Measurements from ENCODE around the gene PABPN1L. TPM values are rescaled to one million over a fixed set of nuclear protein-coding genes. Genes with fewer than 3 reads are reported as not detected.
"Not testable (repeated sequence)": the region's sequence is repeated elsewhere in the genome, so short reads cannot be mapped to it uniquely, and the experiment has no call there.

Gene PABPN1L
- total and polyA plus RNA-seq, 4 experiments from 2014 or later = not detected

- intact Hi-C loops (cut with micrococcal nuclease) = no loop called here
- Histone ChIP-seq H3K36me3 (ENCODE audit: insufficient read depth, low read length) (no peaks in the 10 kb centered on the region), H3K27ac (ENCODE audit: low read depth, low read length) (no peak overlapping the region), H3K4me3 (ENCODE audit: low read length in 2 of 2) (no peak overlapping the region), H3K9me3 (ENCODE audit: control insufficient read depth in 1 of 2, low read length in 2 of 2) (no peaks in the 10 kb centered on the region), H3K4me1 (ENCODE audit: insufficient read depth, low read length) (no peaks in the 10 kb centered on the region), H3K27me3 (ENCODE audit: insufficient read depth, low read length) (no peaks in the 10 kb centered on the region)
- ChIA-PET CTCF (ENCODE audit: partially characterized antibody) (no interaction called here), POLR2A (ENCODE audit: partially characterized antibody) (no interaction called here)
- H3K36me3 Mint-ChIP-seq = peaks cover 0 to 8% of the 10 kb centered on the region in 2 donors
- no peak overlapping the region for H3K4me3 Mint-ChIP-seq
- DNase-seq = no peak
- no peaks in the 10 kb centered on the region for H3K27me3 Mint-ChIP-seq
- H3K27ac Mint-ChIP-seq = no peak overlapping the region
- no peaks in the 10 kb centered on the region for H3K9me3 Mint-ChIP-seq
- H3K4me1 Mint-ChIP-seq = no peaks in the 10 kb centered on the region
Observed at GRCh38 chr16:88827727-88828126, 38.7 kb downstream of the PABPN1L start.

DNA sequence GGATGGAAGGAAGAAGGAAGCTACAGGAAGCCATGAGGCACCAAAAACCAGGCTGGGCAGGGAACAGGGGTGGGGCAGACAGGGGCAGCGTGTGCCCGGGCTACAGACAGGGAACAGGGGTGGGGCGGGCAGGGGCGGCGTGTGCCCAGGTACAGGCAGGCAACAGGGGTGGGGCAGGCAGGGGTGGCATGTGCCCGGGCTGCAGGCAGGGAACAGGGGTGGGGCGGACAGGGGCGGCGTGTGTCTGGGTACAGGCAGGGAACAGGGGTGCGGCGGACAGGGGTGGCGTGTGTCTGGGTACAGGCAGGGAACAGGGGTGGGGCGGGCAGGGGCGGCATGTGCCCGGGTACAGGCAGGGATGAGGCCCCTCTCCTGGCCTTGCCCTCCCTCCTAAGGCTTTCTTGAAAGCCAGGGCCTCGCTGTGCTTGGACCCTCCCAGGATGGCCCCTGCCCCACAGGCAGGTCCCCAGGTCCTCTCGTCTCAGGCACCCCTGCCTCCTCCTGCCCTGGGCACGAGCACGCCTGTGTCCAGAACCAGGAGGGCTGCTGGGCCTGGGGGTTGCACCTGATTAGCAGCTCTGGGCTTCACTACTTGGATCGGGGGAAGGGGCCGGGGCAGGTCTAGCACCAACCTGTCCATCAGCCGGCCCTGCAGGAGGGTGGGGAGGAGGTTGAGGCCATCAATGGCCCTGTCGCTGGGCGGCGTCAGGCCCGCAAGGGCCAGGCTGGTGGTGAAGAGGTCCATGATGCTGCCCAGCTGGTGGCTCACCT, 40.2 kb downstream of the PABPN1L start:
- no peaks in the 10 kb centered on the region for H3K9me3 Mint-ChIP-seq
- DNase-seq = no peak
- H3K4me3 Mint-ChIP-seq = peak overlapping the region in 1 of 8 donors; percentile 42
- H3K4me1 ChIP-seq (ENCODE audit: insufficient read depth, low read length) = no peaks in the 10 kb centered on the region
- H3K27ac Mint-ChIP-seq = no peak overlapping the region
- H3K4me3 ChIP-seq (ENCODE audit: low read length in 2 of 2) = no peak overlapping the region
- H3K9me3 ChIP-seq (ENCODE audit: control insufficient read depth in 1 of 2, low read length in 2 of 2) = no peaks in the 10 kb centered on the region
- no peaks in the 10 kb centered on the region for H3K27me3 Mint-ChIP-seq
- no peaks in the 10 kb centered on the region for H3K4me1 Mint-ChIP-seq
- CTCF ChIA-PET (ENCODE audit: partially characterized antibody) = no interaction called here
- POLR2A ChIA-PET (ENCODE audit: partially characterized antibody) = no interaction called here
- intact Hi-C loops (cut with micrococcal nuclease) = no loop called here
- H3K36me3 Mint-ChIP-seq = peaks cover 0 to 9% of the 10 kb centered on the region in 2 donors
- no peaks in the 10 kb centered on the region for H3K36me3 ChIP-seq (ENCODE audit: insufficient read depth, low read length)
- H3K27me3 ChIP-seq (ENCODE audit: insufficient read depth, low read length) = no peaks in the 10 kb centered on the region
- no peak overlapping the region for H3K27ac ChIP-seq (ENCODE audit: low read depth, low read length)

DNA sequence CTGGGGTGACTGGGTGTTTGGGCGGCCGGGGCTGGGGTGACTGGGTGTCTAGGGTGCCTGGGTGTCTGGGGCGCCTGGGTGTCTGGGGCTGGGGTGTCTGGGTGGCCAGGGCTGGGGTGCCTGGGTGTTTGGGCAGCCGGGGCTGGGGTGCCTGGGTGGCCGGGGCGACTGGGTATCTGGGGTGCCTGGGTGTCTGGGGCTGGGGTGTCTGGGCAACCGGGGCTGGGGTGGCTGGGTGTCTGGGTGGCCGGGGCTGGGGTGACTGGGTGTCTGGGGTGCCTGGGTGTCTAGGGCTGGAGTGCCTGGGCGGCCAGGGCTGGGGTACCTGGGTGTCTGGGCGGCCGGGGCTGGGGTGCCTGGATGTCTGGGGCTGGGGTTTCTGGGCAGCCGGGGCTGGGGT, 41.3 kb downstream of the PABPN1L start:
- ChIA-PET POLR2A (ENCODE audit: partially characterized antibody) (no interaction called here), CTCF (ENCODE audit: partially characterized antibody) (no interaction called here)
- H3K4me1 ChIP-seq (ENCODE audit: insufficient read depth, low read length) = no peaks in the 10 kb centered on the region
- H3K4me3 Mint-ChIP-seq = no peak overlapping the region
- intact Hi-C loops (cut with micrococcal nuclease) = no loop called here
- DNase-seq = no peak
- no peaks in the 10 kb centered on the region for H3K9me3 ChIP-seq (ENCODE audit: control insufficient read depth in 1 of 2, low read length in 2 of 2)
- H3K36me3 Mint-ChIP-seq = peaks cover 0 to 9% of the 10 kb centered on the region in 2 donors
- no peak overlapping the region for H3K4me3 ChIP-seq (ENCODE audit: low read length in 2 of 2)
- no peaks in the 10 kb centered on the region for H3K4me1 Mint-ChIP-seq
- no peaks in the 10 kb centered on the region for H3K36me3 ChIP-seq (ENCODE audit: insufficient read depth, low read length)
- H3K27me3 ChIP-seq (ENCODE audit: insufficient read depth, low read length) = no peaks in the 10 kb centered on the region
- no peak overlapping the region for H3K27ac Mint-ChIP-seq
- H3K27ac ChIP-seq (ENCODE audit: low read depth, low read length) = no peak overlapping the region
- H3K9me3 Mint-ChIP-seq = no peaks in the 10 kb centered on the region
- H3K27me3 Mint-ChIP-seq = no peaks in the 10 kb centered on the region

DNA sequence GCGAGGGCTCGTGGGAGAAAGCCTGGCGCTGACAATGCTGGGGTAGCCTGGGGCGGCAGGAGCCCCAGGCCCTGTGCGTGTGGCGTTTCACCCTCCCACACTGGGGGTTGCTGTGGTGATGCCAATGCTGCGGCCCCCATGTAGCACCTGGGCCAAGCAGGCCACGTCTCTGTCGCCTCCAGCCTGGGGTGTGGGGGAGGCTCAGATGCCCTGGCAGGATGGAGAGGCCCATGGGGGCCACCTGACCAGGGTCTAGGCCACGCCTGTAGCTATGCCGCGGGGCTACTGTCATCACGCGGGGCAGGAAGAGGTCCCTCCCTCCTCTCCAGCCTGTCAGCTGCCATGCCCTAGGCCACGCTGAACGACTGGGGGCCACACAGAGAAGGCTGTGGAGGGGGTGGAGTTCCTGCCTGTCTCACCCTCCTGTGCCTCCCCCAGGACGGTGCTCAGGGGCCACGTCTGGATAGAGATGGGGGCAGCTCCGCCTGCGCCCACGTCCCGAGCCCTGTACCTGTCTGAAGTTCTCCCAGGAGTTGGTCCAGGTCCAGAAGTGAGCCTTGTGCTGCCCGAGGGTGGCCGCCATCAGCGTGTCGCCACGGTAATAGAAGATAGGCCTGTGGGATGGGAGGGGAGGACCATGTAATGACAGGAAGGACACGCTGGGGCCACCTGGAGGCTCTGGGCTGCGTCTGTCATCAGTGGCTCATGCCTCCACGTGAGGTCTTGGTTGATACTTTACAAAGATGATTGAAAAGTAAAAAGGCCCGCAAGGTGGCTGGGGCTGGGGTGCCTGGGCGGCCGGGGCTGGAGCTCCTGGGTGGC, 42.0 kb downstream of the PABPN1L start:
- Mint-ChIP-seq H3K27ac (no peak overlapping the region), H3K4me3 (no peak overlapping the region), H3K36me3 (peaks cover 0 to 8% of the 10 kb centered on the region in 2 donors), H3K9me3 (no peaks in the 10 kb centered on the region), H3K4me1 (no peaks in the 10 kb centered on the region), H3K27me3 (no peaks in the 10 kb centered on the region)
- intact Hi-C loops (cut with micrococcal nuclease) = no loop called here
- no peak for DNase-seq
- no peak overlapping the region for H3K27ac ChIP-seq (ENCODE audit: low read depth, low read length)
- CTCF ChIA-PET (ENCODE audit: partially characterized antibody) = no interaction called here
- no peaks in the 10 kb centered on the region for H3K27me3 ChIP-seq (ENCODE audit: insufficient read depth, low read length)
- no peaks in the 10 kb centered on the region for H3K4me1 ChIP-seq (ENCODE audit: insufficient read depth, low read length)
- H3K4me3 ChIP-seq (ENCODE audit: low read length in 2 of 2) = no peak overlapping the region
- no peaks in the 10 kb centered on the region for H3K9me3 ChIP-seq (ENCODE audit: control insufficient read depth in 1 of 2, low read length in 2 of 2)
- POLR2A ChIA-PET (ENCODE audit: partially characterized antibody) = no interaction called here
- no peaks in the 10 kb centered on the region for H3K36me3 ChIP-seq (ENCODE audit: insufficient read depth, low read length)

GRCh38 chr16:88823646-88824045, 42.8 kb downstream of the PABPN1L start:
- not testable (repeated sequence) for H3K36me3 Mint-ChIP-seq

DNA sequence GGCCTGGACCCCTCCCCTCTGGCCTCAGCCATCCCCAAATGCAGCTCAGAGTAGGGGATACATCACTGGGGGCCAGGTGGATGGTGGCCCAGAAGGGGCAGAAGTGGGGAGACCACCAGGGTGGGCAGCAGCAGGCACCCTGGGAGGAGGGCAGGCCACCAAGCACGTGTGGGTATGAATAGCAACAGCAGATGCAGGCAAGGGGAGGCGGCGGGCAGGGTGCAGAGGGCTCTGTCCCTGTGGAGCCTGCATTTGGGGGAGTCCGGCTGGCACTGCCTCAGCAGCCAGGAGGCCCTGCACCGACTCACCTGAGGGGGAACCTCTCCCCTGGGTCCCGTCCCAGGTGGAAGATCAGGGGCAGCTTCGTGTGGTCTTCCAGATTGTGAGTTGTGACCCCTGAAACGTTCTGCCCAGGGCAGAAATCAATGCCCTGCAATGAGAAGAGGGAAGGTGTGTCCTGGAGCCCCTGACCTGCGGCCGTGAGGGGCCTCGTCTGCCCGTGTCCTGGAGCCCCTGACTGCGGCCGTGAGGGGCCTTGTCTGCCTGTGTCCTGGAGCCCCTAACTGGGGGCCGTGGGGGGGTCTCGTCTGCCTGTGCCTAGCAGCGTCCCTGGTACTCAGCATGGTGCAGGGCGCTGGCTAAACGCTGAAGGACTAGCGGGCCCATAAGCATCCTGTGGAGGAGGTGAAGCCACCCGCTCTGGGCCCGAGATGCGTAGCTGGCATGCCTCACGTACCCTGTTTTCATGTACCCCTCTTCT, 44.0 kb downstream of the PABPN1L start:
- no peak for DNase-seq
- no peak overlapping the region for H3K27ac Mint-ChIP-seq
- H3K36me3 Mint-ChIP-seq = peaks cover 0 to 6% of the 10 kb centered on the region in 2 donors
- H3K4me3 Mint-ChIP-seq = no peak overlapping the region
- Histone ChIP-seq H3K36me3 (ENCODE audit: insufficient read depth, low read length) (no peaks in the 10 kb centered on the region), H3K27ac (ENCODE audit: low read depth, low read length) (no peak overlapping the region), H3K9me3 (ENCODE audit: control insufficient read depth in 1 of 2, low read length in 2 of 2) (no peaks in the 10 kb centered on the region), H3K4me1 (ENCODE audit: insufficient read depth, low read length) (no peaks in the 10 kb centered on the region), H3K4me3 (ENCODE audit: low read length in 2 of 2) (no peak overlapping the region), H3K27me3 (ENCODE audit: insufficient read depth, low read length) (no peaks in the 10 kb centered on the region)
- CTCF ChIA-PET (ENCODE audit: partially characterized antibody) = no interaction called here
- H3K27me3 Mint-ChIP-seq = no peaks in the 10 kb centered on the region
- H3K4me1 Mint-ChIP-seq = no peaks in the 10 kb centered on the region
- no peaks in the 10 kb centered on the region for H3K9me3 Mint-ChIP-seq
- POLR2A ChIA-PET (ENCODE audit: partially characterized antibody) = no interaction called here
- intact Hi-C loops (cut with micrococcal nuclease) = no loop called here

More at GRCh38 chr16:88823646-88824045, 42.8 kb downstream of the PABPN1L start:
- H3K36me3 ChIP-seq (ENCODE audit: insufficient read depth, low read length); CTCF ChIA-PET (ENCODE audit: partially characterized antibody); H3K4me1 ChIP-seq (ENCODE audit: insufficient read depth, low read length); H3K4me3 ChIP-seq (ENCODE audit: low read length in 2 of 2); intact Hi-C loops (cut with micrococcal nuclease); H3K27ac ChIP-seq (ENCODE audit: low read depth, low read length); H3K4me1 Mint-ChIP-seq; H3K4me3 Mint-ChIP-seq; H3K9me3 ChIP-seq (ENCODE audit: control insufficient read depth in 1 of 2, low read length in 2 of 2); H3K9me3 Mint-ChIP-seq; H3K27me3 ChIP-seq (ENCODE audit: insufficient read depth, low read length); H3K27me3 Mint-ChIP-seq; POLR2A ChIA-PET (ENCODE audit: partially characterized antibody); DNase-seq: not testable (repeated sequence)
- H3K27ac Mint-ChIP-seq = peak overlapping the region in 1 of 7 donors; percentile 57

GRCh38 chr16:88821168-88821850, 45.2 kb downstream of the PABPN1L start:
- Mint-ChIP-seq H3K27me3 (no peaks in the 10 kb centered on the region), H3K9me3 (no peaks in the 10 kb centered on the region), H3K27ac (no peak overlapping the region), H3K4me3 (no peak overlapping the region), H3K4me1 (no peaks in the 10 kb centered on the region), H3K36me3 (peaks cover 0 to 6% of the 10 kb centered on the region in 2 donors)
- DNase-seq = no peak
- intact Hi-C loops (cut with micrococcal nuclease) = no loop called here
- ChIA-PET POLR2A (ENCODE audit: partially characterized antibody) (interaction anchor here (1.2 kb wide), 1 partner anchor 9 kb away, joined by 4 read pairs; the partner anchor contains the start of gene APRT), CTCF (ENCODE audit: partially characterized antibody) (no interaction called here)
- no peak overlapping the region for H3K4me3 ChIP-seq (ENCODE audit: low read length in 2 of 2)
- no peaks in the 10 kb centered on the region for H3K9me3 ChIP-seq (ENCODE audit: control insufficient read depth in 1 of 2, low read length in 2 of 2)
- no peaks in the 10 kb centered on the region for H3K4me1 ChIP-seq (ENCODE audit: insufficient read depth, low read length)
- H3K36me3 ChIP-seq (ENCODE audit: insufficient read depth, low read length) = no peaks in the 10 kb centered on the region
- H3K27me3 ChIP-seq (ENCODE audit: insufficient read depth, low read length) = no peaks in the 10 kb centered on the region
- no peak overlapping the region for H3K27ac ChIP-seq (ENCODE audit: low read depth, low read length)

Data from CD4-positive, alpha-beta memory T cell (primary cell).